Heart left ventricle (tissue), 13 donors: ENCODE results near the gene KDM1A.

Experiments
- POLR2A ChIP-seq, 2 donors: fragments of 450-650 bp; IDR thresholded peaks; one replicate each; pipeline ENCODE4 v1.6.1; 2017; ENCODE audit warnings: antibody characterized with exemption in 2 of 2, mild to moderate bottlenecking in 2 of 2, moderate library complexity in 2 of 2
- TF ChIP-seq, protein P1 (sequence below), 12 donors: fragments of 200-600 bp; sonication (generic) in 4 of 12; IDR thresholded peaks; one replicate each; pipeline versions ENCODE4 v1.5.0 to v1.8.0; 2018 to 2022; ENCODE audit warnings: antibody characterized with exemption in 12 of 12, mild to moderate bottlenecking in 5 of 12
- donor health status: ischemic (EF 13 %, LVEDD 7.1; RV severe dilation, severe dysfunction).
- donor health status: DM: no; HTN: yes; CAD: no.
- donor health status: DM: no; HTN: no; CAD: no.
- donor health status: ischemic (EF 25% LVEDD 6.9; RV normal size, moderate dysfunction).
- donor health status: ischemic (EF 25% LVEDD 5.7; RV mildly dilated, moderate dysfunction).
- donor health status: ischemic (EF 35%, LVEDD 5.7; RV mildly dilated, moderate dysfunction).
- donor health status: nonischemic (EF 11% LVEDD 7.7; RV severe dilation, severe dysfunction).
- donor health status: DM: yes; HTN: yes; CAD: no.
- donor health status: PGD.
- donor health status: ischemic (EF 29% LVEDD 5.4; RV normal size, mild dysfunction).
- donor health status: nonischemic (EF 23%, LVEDD 6.1; RV moderate dilation, normal function).

DNA sequence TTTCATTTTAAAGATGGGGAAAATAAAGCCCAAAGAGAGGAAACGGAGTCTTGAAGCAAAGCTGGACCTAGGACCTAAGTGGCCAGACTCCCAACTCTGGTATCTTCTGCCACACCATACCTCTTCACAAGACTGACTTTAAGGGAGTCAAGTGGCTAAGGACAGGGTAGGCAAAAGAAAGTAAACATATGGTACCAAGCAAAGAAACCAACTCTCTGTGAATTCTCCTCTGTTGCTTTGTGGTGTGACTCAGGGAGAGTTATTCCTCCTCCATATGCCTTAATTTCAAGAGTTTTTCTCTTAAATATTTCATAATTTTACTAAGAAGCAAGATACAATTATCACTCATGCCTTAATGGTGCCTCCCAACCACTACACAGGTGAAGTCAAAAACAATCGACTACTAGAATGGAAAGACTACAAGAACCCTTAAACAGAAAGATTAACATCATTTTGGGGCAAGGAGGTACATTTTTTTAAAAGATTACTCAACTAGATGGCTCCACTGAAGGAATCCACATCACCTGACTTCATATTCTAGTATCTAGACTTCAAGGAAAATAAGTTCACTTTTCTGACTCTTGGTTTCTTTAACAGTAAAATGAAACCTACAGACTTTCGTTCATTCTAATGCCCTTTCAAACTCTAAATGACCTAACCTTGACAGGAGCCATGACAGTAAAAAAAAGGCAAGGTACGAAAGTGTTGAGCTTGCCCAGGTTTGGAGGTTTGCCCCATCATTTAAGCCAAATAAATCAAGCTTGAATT is 105.2 kb downstream of the KDM1A start:
- TF ChIP-seq, protein P1, sequence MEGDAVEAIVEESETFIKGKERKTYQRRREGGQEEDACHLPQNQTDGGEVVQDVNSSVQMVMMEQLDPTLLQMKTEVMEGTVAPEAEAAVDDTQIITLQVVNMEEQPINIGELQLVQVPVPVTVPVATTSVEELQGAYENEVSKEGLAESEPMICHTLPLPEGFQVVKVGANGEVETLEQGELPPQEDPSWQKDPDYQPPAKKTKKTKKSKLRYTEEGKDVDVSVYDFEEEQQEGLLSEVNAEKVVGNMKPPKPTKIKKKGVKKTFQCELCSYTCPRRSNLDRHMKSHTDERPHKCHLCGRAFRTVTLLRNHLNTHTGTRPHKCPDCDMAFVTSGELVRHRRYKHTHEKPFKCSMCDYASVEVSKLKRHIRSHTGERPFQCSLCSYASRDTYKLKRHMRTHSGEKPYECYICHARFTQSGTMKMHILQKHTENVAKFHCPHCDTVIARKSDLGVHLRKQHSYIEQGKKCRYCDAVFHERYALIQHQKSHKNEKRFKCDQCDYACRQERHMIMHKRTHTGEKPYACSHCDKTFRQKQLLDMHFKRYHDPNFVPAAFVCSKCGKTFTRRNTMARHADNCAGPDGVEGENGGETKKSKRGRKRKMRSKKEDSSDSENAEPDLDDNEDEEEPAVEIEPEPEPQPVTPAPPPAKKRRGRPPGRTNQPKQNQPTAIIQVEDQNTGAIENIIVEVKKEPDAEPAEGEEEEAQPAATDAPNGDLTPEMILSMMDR (IDR thresholded peaks at IDR 0.05), result no peak
- TF ChIP-seq POLR2A (IDR thresholded peaks at IDR 0.05), result no peak
